Right hindlimb (tissue), 1 donor: ENCODE results near the gene SDHA.
"Not testable (repeated sequence)": the region's sequence is repeated elsewhere in the genome, so short reads cannot be mapped to it uniquely, and the experiment has no call there.

Experiments used
- DNase-seq: peaks from one replicate; pipeline ENCODE4 v3.0.0-alpha.2; 2018

The SDHA gene

DNA sequence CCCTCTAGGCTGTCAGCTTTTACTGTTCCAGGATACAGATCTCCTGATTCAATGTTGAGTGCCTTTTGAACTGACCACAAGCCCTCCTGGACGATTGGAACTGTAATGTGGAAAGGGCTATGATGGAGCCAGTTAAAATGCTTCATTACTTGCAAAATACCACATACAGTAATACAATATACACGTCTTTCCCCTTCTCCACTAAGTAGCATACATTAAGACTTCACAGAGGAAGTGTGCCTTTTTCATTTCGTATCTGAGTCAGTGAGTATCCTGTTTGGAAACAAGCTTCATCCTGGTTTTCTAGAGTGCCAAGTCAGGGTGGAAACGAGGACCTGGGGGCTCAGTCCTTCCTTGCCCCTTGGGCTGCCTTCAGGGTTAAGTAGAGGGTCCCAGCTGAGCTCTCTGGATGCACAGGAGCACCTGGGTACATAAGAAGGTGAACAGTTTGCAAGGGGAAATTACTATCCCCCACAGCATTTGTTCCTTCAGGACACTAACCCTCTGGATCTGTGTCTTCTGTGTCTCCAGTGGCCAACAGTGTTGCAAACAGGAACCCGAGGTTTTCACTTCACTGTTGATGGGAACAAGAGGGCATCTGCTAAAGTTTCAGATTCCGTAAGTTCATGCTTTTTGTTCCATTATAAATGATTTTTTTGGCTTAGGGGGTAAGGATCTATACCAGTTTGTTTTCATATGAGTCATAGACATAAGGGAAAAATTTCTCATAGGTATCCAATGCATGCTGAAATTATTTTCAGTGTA, 5.0 kb downstream of the SDHA start:
- not testable (repeated sequence) for DNase-seq

DNA sequence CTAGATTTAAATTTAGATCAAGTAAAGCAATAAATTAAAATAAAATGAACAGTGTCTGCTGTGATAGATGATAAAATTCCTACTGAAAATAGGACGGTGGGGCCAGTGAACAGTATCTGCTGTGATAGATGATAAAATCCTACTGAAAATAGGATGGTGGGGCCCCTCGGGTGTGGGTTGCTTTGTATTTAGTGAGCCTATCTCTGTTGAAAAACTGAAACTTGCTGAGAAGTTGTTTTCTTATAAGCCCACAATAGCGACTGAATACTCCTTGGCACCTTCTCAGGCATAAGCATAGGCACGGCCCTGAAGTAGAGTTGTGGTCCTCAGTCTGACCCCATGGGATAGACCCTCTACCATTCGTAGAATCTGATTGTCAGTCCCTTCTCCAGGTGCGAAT, 5.7 kb downstream of the SDHA start:
- DNase-seq = no peak

- DNase-seq = no peak
These were observed 7.2 kb downstream of the SDHA start for GRCh38 chr5:225334-225733.

DNA sequence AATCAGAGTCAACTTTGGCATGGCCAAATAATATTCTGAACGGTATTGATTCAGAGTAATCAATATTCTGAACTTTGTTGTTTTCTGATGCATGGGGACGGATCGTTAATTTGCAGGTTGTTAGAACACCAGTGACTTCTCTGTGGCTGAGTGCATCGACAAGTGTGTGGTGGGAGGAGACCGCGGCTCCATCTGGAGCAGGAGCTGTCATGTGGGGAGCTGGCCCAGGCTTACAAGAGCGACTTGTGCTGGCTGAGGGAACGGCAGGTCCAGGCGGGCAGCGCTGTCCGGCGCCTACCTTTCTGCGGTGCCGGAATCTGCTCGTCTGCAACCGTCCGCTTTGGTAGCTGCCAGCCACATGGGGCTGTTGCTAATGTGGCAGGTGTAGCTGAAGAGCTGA, 9.3 kb downstream of the SDHA start:
- not testable (repeated sequence) for DNase-seq

DNA sequence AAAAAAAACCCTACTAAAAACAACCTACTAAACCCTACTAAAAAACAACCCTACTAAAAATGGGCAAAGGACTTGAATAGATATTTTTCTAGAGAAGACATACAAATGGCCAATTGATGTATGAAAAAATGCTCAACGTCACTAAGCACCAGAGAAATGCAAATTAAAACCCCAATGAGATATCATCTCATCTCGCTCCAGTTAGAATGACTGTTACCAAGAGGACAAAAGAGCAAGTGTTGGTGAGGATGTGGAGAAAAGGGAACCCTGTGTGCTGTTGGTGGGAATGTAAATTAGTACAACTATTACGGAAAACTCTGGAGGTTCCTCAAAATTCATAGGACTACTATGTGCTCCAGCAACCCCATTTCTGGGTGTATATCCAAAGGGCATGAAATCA, 10.8 kb downstream of the SDHA start:
- DNase-seq = no peak

DNA sequence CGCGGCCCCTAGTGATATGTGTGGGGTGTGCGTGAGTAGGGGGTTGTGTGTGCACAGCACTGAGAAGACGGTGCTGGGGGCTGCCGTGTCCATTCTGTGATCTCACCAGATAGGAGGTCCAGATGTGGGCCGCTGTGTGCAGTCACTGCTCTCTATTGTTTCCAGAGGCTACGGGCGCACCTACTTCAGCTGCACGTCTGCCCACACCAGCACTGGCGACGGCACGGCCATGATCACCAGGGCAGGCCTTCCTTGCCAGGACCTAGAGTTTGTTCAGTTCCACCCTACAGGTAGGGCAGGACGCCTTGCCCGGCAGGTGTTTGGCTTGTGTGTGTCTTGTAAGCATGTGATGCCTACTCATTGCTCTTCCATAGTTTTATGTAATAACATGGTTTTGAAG, 12.6 kb downstream of the SDHA start:
- no peak for DNase-seq

DNA sequence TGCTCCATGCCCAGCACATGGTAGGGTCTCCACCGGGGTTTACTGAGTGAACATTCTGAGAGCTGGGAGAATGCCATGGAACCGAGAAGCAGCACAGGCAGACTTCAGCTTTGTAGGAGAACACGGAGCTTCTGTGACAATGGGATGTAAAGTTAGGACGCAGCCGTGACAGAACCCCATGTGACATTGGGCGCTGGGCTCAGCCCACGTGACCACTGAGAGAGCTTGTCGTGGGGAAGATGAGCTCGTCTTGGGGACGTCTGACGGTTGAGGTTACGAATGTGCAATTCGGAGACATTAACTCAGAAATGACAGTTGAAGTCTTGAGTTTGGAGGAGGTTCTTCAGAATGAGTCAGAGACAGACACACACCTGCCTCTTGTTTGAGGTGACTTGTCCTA, 13.5 kb downstream of the SDHA start:
- DNase-seq = no peak

DNA sequence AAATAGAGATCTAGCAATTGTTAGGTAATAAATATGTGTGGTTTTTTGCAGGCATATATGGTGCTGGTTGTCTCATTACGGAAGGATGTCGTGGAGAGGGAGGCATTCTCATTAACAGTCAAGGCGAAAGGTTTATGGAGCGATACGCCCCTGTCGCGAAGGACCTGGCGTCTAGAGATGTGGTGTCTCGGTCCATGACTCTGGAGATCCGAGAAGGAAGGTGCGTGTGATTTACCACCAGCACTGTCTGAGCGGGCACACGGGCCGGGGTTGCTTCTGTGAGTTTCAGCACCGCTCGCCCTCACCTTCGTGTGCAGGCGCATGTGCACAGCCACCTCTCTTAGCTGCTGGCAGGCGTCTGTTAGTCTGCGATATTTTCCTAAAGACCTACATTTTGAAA, 15.3 kb downstream of the SDHA start:
- not testable (repeated sequence) for DNase-seq

DNA sequence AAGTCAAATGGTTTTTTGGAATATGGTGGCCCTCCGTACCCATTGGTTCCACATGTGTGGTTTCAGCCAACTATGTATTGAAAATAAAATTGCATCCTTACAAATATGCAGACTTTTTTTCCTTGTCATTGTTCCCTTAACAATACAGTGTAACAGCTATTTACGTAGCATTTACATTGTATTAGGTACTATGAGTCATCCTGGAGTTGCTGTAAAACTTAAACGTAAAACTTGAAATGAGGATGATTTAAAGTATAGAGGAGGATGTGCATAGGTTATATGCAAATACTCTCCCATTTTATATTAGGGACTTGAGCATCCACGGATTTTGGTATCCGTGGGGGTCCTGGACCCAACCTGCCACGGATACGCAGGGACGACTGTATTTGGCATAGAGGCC, 16.3 kb downstream of the SDHA start:
- DNase-seq = no peak

- DNase-seq = not testable (repeated sequence)
These were observed 17.4 kb downstream of the SDHA start for GRCh38 chr5:235527-235926.

DNA sequence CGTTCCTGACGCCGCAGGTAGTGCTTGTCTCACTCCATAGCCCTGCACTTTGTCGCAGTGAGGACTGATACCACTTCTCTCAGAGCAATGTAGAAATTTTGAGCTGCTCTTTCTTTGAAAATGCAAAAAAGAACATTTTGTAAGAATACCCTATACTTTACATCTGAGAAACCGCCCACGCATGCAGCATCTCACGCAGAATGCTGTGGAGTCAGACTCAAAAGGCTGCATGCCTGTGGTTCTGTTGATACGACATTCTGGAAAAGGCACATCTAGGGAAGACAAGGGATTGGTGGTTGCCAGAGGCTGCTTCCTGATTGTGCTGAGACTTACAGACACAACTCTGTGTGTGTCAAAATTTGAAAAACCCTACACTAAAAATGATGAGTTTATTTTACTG, 19.8 kb downstream of the SDHA start:
- not testable (repeated sequence) for DNase-seq

DNA sequence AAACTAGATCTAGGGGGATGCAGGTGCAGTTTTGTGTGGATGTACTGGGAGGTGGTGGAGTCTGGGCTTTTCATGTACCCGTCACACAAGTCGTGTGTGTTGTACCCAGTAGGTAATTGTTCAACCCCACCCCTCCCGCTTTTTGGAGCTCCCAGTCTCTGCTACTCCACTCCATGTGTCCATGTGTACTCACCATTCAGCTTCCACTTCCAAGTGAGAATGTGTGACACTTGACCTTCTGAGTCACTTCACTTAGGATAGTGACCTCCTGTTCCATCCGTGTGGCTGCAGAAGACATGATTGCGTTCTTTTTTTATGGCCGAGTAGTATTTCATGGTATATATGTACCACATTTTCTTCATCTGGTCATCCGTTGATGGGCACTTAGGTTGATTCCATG, 22.4 kb downstream of the SDHA start:
- not testable (repeated sequence) for DNase-seq

GRCh38 chr5:241045-241669, 23.0 kb downstream of the SDHA start:
- not testable (repeated sequence) for DNase-seq

DNA sequence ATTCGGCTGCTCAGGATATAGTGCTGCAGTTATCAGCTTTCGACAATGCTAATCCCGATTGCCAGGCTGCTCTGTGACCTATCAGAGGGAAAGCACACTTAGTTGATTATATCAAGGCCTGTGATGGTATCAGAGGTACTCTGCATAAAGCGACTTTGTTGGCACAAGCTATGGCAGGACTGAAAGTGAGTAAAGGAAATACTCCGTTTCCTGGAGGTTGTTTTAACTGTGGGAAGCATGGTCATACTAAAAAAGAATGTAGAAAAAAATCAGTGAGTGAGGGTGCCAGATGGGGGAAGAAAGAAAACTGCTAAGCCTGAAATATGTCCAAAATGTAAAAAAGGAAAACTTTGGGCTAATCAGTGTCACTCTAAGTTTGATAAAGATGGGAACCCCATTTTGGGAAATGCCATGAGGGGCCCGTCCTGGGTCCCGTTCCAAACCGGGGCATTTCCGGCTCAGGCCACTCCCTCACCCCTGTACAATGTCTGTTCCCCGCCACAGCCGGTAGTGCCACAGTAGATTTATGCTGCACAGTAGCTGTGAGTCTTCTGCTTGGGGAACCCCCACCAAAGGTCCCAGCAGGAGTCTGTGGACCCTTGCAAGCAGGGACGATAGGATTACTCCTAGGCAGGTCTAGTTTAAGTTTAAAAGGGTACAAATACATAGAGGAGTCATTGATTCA, 25.7 kb downstream of the SDHA start:
- not testable (repeated sequence) for DNase-seq

- DNase-seq = not testable (repeated sequence)
These were observed 27.6 kb downstream of the SDHA start for GRCh38 chr5:245717-246116.

DNA sequence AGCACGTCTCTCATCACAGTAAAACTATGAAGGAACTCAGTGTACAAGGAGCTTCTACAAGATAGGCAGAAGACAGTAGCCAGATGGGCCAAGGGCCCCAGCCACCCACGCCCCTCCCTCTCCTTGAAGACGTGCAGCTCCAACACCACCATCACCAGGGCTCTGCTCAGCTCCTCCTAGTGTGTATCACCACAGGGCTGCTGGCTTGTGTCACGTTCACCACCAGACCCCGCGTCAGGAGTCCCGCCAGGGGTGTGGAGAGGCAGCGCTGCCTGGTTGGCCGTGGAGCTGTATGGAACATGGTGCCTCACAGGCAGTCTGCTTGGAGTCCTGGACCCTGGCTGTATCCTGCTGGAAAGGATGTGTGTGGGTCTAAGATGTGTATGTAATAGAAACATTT, 32.3 kb downstream of the SDHA start:
- DNase-seq = not testable (repeated sequence)

GRCh38 chr5:251016-251415, 32.9 kb downstream of the SDHA start:
- DNase-seq = not testable (repeated sequence)

DNA sequence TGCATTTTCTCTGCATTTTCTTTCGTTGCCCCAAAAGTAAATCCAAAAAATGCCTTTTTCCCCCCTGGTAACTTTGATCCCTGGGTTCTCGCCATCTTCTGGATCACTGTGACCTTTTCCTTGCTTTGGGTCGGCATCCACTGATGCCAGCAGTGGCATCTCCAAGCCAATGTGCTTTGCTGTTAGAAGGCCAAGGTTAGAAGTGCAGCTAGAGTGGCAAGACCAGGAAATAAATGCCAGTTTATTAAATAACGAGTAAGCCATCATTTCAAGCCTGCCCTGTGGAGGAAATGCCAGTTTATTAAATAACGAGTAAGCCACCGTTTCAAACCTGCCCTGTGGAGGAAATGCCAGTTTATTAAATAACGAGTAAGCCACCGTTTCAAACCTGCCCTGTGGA, 33.4 kb downstream of the SDHA start:
- DNase-seq = not testable (repeated sequence)

DNA sequence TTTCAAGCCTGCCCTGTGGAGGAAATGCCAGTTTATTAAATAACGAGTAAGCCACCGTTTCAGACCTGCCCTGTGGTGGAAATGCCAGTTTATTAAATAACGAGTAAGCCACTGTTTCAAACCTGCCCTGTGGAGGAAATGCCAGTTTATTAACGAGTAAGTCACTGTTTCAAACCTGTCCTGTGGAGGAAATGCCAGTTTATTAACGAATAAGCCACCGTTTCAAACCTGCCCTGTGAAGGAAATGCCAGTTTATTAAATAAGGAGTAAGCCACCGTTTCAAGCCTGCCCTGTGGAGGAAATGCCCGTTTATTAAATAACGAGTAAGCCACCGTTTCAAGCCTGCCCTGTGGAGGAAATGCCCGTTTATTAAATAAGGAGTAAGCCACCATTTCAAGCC, 33.9 kb downstream of the SDHA start:
- not testable (repeated sequence) for DNase-seq

DNA sequence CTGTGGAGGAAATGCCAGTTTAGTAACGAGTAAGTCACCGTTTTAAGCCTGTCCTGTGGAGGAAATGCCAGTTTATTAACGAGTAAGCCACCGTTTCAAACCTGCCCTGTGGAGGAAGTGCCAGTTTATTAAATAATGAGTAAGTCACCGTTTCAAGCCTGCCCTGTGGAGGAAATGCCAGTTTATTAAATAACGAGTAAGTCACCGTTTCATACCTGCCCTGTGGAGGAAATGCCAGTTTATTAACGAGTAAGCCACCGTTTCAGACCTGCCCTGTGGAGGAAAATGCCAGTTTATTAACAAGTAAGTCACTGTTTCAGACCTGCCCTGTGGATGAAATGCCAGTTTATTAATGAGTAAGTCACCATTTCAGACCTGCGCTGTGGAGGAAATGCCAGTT, 34.4 kb downstream of the SDHA start:
- DNase-seq = no peak

DNA sequence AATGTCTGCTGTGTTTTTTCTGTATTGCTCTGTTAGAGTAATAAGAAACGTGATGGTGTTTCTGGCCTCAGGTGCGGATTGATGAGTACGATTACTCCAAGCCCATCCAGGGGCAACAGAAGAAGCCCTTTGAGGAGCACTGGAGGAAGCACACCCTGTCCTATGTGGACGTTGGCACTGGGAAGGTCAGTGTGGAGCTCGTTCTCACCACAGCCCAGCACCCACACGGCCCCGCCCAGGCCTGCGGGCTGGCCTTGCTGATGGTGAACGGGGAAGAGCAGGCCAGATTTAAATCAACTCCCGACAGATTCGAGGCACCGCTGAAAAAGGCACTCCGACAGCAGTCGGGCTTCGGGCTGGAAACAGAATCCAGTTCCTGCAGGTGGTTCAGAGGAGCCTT, 36.2 kb downstream of the SDHA start:
- DNase-seq = not testable (repeated sequence)

- not testable (repeated sequence) for DNase-seq
These were observed 37.0 kb downstream of the SDHA start for GRCh38 chr5:255116-255515.

DNA sequence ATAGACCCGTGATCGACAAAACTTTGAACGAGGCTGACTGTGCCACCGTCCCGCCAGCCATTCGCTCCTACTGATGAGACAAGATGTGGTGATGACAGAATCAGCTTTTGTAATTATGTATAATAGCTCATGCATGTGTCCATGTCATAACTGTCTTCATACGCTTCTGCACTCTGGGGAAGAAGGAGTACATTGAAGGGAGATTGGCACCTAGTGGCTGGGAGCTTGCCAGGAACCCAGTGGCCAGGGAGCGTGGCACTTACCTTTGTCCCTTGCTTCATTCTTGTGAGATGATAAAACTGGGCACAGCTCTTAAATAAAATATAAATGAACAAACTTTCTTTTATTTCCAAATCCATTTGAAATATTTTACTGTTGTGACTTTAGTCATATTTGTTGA, 38.2 kb downstream of the SDHA start:
- not testable (repeated sequence) for DNase-seq

GRCh38 chr5:257148-257547, 39.0 kb downstream of the SDHA start:
- no peak for DNase-seq
